Neuron (in vitro differentiated cells): ENCODE results near the gene PROX1.
"Not testable (repeated sequence)": the region's sequence is repeated elsewhere in the genome, so short reads cannot be mapped to it uniquely, and the experiment has no call there.

ENCODE experiments used
- H2AFZ ChIP-seq: one replicate; pipeline ENCODE4 v1.6.1; 2013; ENCODE audit warnings: low read depth, mild to moderate bottlenecking, inconsistent platforms, low read length, moderate library complexity
- H3K27me3 ChIP-seq: one replicate; pipeline ENCODE4 v1.6.1; 2013; ENCODE audit warnings: low read length; ENCODE audit not compliant: insufficient read depth
- H3K36me3 ChIP-seq: one replicate; pipeline ENCODE4 v1.6.1; 2013; ENCODE audit warnings: low read length; ENCODE audit not compliant: insufficient read depth
- H3K4me1 ChIP-seq: one replicate; pipeline ENCODE4 v1.6.1; 2013; ENCODE audit warnings: low read length; ENCODE audit not compliant: insufficient read depth
- H3K4me3 ChIP-seq: 2 replicates; pipeline ENCODE4 v1.5.1; 2013; ENCODE audit warnings: mild to moderate bottlenecking, low read length, moderate library complexity
- H3K9me3 ChIP-seq: one replicate; pipeline ENCODE4 v1.6.1; 2013; ENCODE audit warnings: low read length

PROX1 gene

GRCh38 chr1:214076708-214077065 lies 88.9 kb downstream of the PROX1 start:
- Histone ChIP-seq H3K9me3 (no peaks in the 10 kb centered on the region), H3K4me1 (peaks cover 4% of the 10 kb centered on the region), H3K27me3 (no peaks in the 10 kb centered on the region), H3K4me3 (no peak overlapping the region), H3K36me3 (no peaks in the 10 kb centered on the region), H2AFZ (no peak overlapping the region)

- H3K4me3 ChIP-seq: no peak overlapping the region
- H3K9me3 ChIP-seq: no peaks in the 10 kb centered on the region
- no peaks in the 10 kb centered on the region for H3K36me3 ChIP-seq
- peaks cover 4% of the 10 kb centered on the region for H3K4me1 ChIP-seq
- no peak overlapping the region for H2AFZ ChIP-seq
- H3K27me3 ChIP-seq: no peaks in the 10 kb centered on the region
These were observed 91.2 kb downstream of the PROX1 start for GRCh38 chr1:214078950-214079349.

- no peaks in the 10 kb centered on the region for H3K9me3 ChIP-seq
- H3K4me3 ChIP-seq: no peak overlapping the region
- peaks cover 2% of the 10 kb centered on the region for H3K27me3 ChIP-seq
- no peaks in the 10 kb centered on the region for H3K36me3 ChIP-seq
- H3K4me1 ChIP-seq: no peaks in the 10 kb centered on the region
- H2AFZ ChIP-seq: no peak overlapping the region
These were observed 97.6 kb downstream of the PROX1 start for GRCh38 chr1:214085325-214085724.

- Histone ChIP-seq H3K36me3 (no peaks in the 10 kb centered on the region), H3K9me3 (no peaks in the 10 kb centered on the region), H3K27me3 (peaks cover 2% of the 10 kb centered on the region), H3K4me3 (no peak overlapping the region), H2AFZ (no peak overlapping the region), H3K4me1 (no peaks in the 10 kb centered on the region)
These were observed 99.2 kb downstream of the PROX1 start for GRCh38 chr1:214086945-214087344.

GRCh38 chr1:214089003-214089402 lies 101.2 kb downstream of the PROX1 start:
- H3K36me3 ChIP-seq: not testable (repeated sequence)

More at GRCh38 chr1:214089003-214089402, 101.2 kb downstream of the PROX1 start:
- not testable (repeated sequence) for H3K9me3 ChIP-seq, H2AFZ ChIP-seq, H3K4me1 ChIP-seq, H3K27me3 ChIP-seq, H3K4me3 ChIP-seq
